ENCODE results near the gene FAM217B. TPM values are rescaled to one million over a fixed set of nuclear protein-coding genes. Genes with fewer than 3 reads are reported as not detected.

The FAM217B gene
- total RNA-seq, 4 donors from 2014 or later, result 6.0 to 14.1 (median 9.0) TPM

DNA sequence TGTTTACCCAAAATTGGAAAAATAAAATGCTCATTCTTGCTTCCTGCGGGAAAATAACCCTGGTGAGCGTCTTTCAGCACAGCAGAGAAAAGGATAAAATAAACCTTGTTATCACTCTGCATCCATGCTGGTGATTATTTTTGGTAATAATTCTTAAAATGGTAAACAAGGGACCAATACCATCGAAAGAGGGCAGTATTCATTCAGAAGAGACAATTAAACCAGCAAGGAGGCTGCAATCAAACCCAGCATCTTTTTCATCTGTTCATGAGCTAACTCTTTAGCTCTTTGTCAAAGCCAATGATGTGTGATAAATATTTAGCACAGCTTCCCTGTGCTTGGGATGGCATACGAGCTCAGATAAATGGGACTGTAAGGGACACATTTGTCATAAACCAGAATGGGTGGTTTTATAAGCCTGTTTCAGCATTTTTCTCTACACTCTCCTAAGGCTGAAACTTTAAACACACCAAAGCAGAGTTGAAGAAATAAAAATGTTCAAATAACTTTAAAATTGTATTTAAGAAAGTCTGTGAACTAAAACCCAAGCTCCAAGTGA lies 52.4 kb downstream of the FAM217B start:
- DNase-seq (ENCODE audit: extremely low spot score), result no peak
- Histone ChIP-seq H3K27ac (replicated peaks in 1 of 4) (no peak overlapping the region), H3K9me3 (no peaks in the 10 kb centered on the region), H3K4me3 (no peak overlapping the region), H3K4me1 (peaks cover 0 to 13% (median 5%) of the 10 kb centered on the region in 4 donors), H3K36me3 (no peaks in the 10 kb centered on the region), H3K27me3 (no peaks in the 10 kb centered on the region)
- WGBS, result 78% methylated on average over 4 of the region's 4 CpGs
- TF ChIP-seq EP300 (IDR thresholded peaks at IDR 0.05) (no peak), CTCF (IDR thresholded peaks at IDR 0.05) (no peak), POLR2A (IDR thresholded peaks at IDR 0.05; ENCODE audit: low read depth) (no peak), POLR2AphosphoS5 (IDR thresholded peaks at IDR 0.05) (no peak)
- intact Hi-C loops (cut with DNase I), result no loop called here

DNA sequence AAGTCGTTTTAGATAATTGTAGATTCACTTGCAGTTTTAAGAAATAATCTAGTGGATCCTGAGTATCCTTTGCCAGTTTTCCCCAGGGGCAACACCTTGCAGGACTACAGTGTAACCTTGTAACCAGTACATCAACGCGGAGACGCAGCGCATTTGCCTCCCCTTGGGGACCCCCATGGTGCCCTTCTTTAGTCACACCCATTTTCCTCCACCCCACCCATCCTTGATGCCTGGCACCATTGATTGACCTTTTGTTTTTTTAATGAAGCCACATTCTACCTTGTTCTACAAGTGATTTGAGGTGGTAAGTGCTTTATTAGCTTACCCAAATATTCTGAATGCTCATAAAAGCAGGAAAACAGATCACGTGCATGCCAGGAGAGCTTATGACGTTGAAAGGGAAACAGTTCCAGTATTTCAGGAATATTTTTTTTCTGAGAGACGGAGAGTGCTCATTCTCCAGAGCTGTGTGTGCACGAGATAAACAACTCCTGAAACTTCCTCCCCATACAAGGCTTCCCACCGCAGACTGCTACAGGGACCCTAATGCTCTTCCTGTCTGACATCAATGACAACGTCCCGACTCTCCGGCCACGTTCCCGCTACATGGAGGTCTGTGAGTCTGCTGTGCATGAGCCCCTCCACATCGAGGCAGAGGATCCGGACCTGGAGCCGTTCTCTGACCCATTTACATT lies 53.7 kb downstream of the FAM217B start:
- Histone ChIP-seq H3K9me3 (no peaks in the 10 kb centered on the region), H3K27me3 (no peaks in the 10 kb centered on the region), H3K4me3 (peak overlapping the region in 3 of 4 donors; percentile 3 to 35 (median 8)), H3K27ac (replicated peaks in 1 of 4) (no peak overlapping the region), H3K4me1 (peaks cover 0 to 13% (median 5%) of the 10 kb centered on the region in 4 donors), H3K36me3 (no peaks in the 10 kb centered on the region)
- WGBS, result 40% methylated on average over 15 of the region's 18 CpGs
- DNase-seq (ENCODE audit: extremely low spot score), result peak; percentile 50
- intact Hi-C loops (cut with DNase I), result no loop called here
- TF ChIP-seq EP300 (IDR thresholded peaks at IDR 0.05) (no peak), POLR2A (IDR thresholded peaks at IDR 0.05; ENCODE audit: low read depth) (no peak), POLR2AphosphoS5 (IDR thresholded peaks at IDR 0.05) (no peak), CTCF (IDR thresholded peaks at IDR 0.05) (no peak)

DNA sequence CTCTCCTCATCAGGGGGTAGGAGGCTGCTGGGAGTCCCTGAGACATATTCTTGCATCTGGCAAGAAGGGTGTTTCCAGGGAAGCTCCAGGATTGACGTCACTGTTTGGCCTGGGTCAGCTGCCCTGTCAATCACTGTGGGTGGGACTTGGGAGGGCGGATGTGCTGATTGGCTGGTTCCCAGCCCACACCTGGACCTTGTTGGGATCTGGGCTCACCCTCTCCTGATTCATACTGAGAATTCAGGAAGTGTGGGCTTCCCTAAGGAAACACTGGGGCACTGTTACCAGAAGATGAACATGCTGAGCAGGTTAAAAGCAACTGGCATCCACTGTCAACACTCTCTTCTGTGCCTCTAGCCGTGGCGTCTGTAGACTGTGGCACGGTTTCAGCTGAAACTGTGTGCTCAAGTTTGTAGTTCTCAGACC lies 54.5 kb downstream of the FAM217B start:
- WGBS, result 60% methylated on average over 5 of the region's 5 CpGs

DNA sequence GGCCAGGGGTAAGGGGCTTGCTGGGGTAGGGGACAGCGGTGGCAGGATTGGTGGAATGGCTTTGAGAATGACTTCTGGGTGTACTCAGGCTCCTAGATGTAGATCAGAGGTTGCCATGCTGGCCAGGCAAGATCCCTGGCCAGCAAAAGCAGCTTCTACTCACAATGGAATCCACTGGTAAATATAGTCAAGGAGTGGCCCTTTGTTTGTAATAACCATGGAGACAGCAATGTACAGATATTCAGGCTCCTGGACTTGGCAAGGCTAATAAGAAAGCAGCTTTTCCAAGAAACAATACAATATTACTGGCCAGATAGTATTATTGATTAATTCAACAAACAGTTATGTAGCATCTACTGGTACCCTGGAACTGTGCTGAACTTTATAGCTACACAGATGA lies 55.9 kb downstream of the FAM217B start:
- peak; percentile 34 for DNase-seq (ENCODE audit: extremely low spot score)
- WGBS, result no CpG with 5 or more reads among the region's 1 CpG
- Histone ChIP-seq H3K36me3 (no peaks in the 10 kb centered on the region), H3K27me3 (no peaks in the 10 kb centered on the region), H3K4me3 (no peak overlapping the region), H3K4me1 (peaks cover 0 to 13% (median 5%) of the 10 kb centered on the region in 4 donors), H3K27ac (replicated peaks in 1 of 4) (no peak overlapping the region), H3K9me3 (no peaks in the 10 kb centered on the region)
- intact Hi-C loops (cut with DNase I), result no loop called here
- TF ChIP-seq POLR2AphosphoS5 (IDR thresholded peaks at IDR 0.05) (no peak), POLR2A (IDR thresholded peaks at IDR 0.05; ENCODE audit: low read depth) (no peak), CTCF (IDR thresholded peaks at IDR 0.05) (no peak), EP300 (IDR thresholded peaks at IDR 0.05) (no peak)

More for the DNA sequence above, 54.5 kb downstream of the FAM217B start:
- intact Hi-C loops (cut with DNase I), result no loop called here
- peak; percentile 55 for DNase-seq (ENCODE audit: extremely low spot score)
- H3K36me3 ChIP-seq, result no peaks in the 10 kb centered on the region
- peak overlapping the region in 1 of 4 donors; percentile 3 for H3K4me3 ChIP-seq
- no peaks in the 10 kb centered on the region for H3K9me3 ChIP-seq
- TF ChIP-seq POLR2AphosphoS5 (IDR thresholded peaks at IDR 0.05) (no peak), CTCF (IDR thresholded peaks at IDR 0.05) (no peak), POLR2A (IDR thresholded peaks at IDR 0.05; ENCODE audit: low read depth) (no peak), EP300 (IDR thresholded peaks at IDR 0.05) (no peak)
- peaks cover 0 to 13% (median 5%) of the 10 kb centered on the region in 4 donors for H3K4me1 ChIP-seq
- H3K27me3 ChIP-seq, result no peaks in the 10 kb centered on the region
- H3K27ac ChIP-seq (replicated peaks in 1 of 4), result no peak overlapping the region

All from esophagus muscularis mucosa (tissue), 4 donors.